Kidney epithelial cell (primary cell): ENCODE measurements around the gene SLC7A14. TPM values are rescaled to one million over a fixed set of nuclear protein-coding genes. Genes with fewer than 3 reads are reported as not detected.
"Not testable (repeated sequence)": the region's sequence is repeated elsewhere in the genome, so short reads cannot be mapped to it uniquely, and the experiment has no call there.

ENCODE experiments used
- DNase-seq: peaks from one replicate; pipeline ENCODE4 v3.0.0-alpha.2; 2010; ENCODE audit warnings: low read depth
- H3K27me3 ChIP-seq: 2 replicates; pipeline ENCODE4 v1.6.0; 2011; ENCODE audit warnings: low read length; ENCODE audit not compliant: control insufficient read depth, insufficient read depth
- H3K36me3 ChIP-seq: 2 replicates; pipeline ENCODE4 v1.5.1; 2011; ENCODE audit warnings: low read length; ENCODE audit not compliant: control insufficient read depth, insufficient read depth
- H3K4me3 ChIP-seq: 2 replicates; pipeline ENCODE4 v1.5.1; 2011; ENCODE audit warnings: low read depth, mild to moderate bottlenecking, control low read depth, low read length
- CTCF ChIP-seq: IDR thresholded peaks from 2 replicates; pipeline ENCODE4 v1.5.1; 2011; ENCODE audit warnings: mild to moderate bottlenecking, moderate library complexity, low read length, control low read depth, inconsistent platforms; ENCODE audit not compliant: insufficient read depth, poor library complexity, severe bottlenecking
- total RNA-seq: library from RNA; depleted of rRNA; stranded (reverse); fragments of >200 nt; gene quantifications from 2 replicates; pipeline ENCODE4 v1.2.3, GENCODE V29; 2015

SLC7A14 gene
- total RNA-seq, 1 donor from 2014 or later = not detected

GRCh38 chr3:170589113-170589512 lies 3.2 kb upstream of the SLC7A14 start:
- Histone ChIP-seq H3K36me3 (no peaks in the 10 kb centered on the region), H3K27me3 (peaks cover 30% of the 10 kb centered on the region), H3K4me3 (no peak overlapping the region)
- no peak for TF ChIP-seq CTCF
- no peak for DNase-seq

GRCh38 chr3:170585008-170585936 lies 603 bp downstream of the SLC7A14 start:
- DNase-seq = no peak
- Histone ChIP-seq H3K27me3 (peaks cover 33% of the 10 kb centered on the region), H3K4me3 (peak overlapping the region; percentile 23), H3K36me3 (no peaks in the 10 kb centered on the region)
- no peak for TF ChIP-seq CTCF

GRCh38 chr3:170584585-170585007 lies 1.3 kb downstream of the SLC7A14 start:
- Histone ChIP-seq H3K36me3 (no peaks in the 10 kb centered on the region), H3K27me3 (peaks cover 33% of the 10 kb centered on the region), H3K4me3 (no peak overlapping the region)
- no peak for TF ChIP-seq CTCF
- peak; percentile 18 for DNase-seq

- no peak for TF ChIP-seq CTCF
- no peak for DNase-seq
- Histone ChIP-seq H3K36me3 (no peaks in the 10 kb centered on the region), H3K27me3 (peaks cover 7% of the 10 kb centered on the region), H3K4me3 (no peak overlapping the region)
Measured at GRCh38 chr3:170579646-170580045, 6.2 kb downstream of the SLC7A14 start.

GRCh38 chr3:170572665-170573253 lies 13.1 kb downstream of the SLC7A14 start:
- peak; percentile 53 for DNase-seq
- TF ChIP-seq CTCF = no peak
- Histone ChIP-seq H3K4me3 (no peak overlapping the region), H3K36me3 (no peaks in the 10 kb centered on the region), H3K27me3 (no peaks in the 10 kb centered on the region)

- DNase-seq, H3K36me3 ChIP-seq, H3K4me3 ChIP-seq, H3K27me3 ChIP-seq: not testable (repeated sequence)
Measured at GRCh38 chr3:170567598-170567997, 18.3 kb downstream of the SLC7A14 start.
